Stimulated activated CD4-positive, alpha-beta T cell treated with anti-CD3 and anti-CD28 coated beads, Interleukin-4, amount 100 ng/mL, for 24 hours (primary cell): ENCODE measurements around the gene LDLRAP1.

ENCODE experiments used
- DNase-seq: peaks from one replicate; pipeline ENCODE4 v3.0.0-alpha.2; 2020

Gene LDLRAP1, protein sequence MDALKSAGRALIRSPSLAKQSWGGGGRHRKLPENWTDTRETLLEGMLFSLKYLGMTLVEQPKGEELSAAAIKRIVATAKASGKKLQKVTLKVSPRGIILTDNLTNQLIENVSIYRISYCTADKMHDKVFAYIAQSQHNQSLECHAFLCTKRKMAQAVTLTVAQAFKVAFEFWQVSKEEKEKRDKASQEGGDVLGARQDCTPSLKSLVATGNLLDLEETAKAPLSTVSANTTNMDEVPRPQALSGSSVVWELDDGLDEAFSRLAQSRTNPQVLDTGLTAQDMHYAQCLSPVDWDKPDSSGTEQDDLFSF

DNA sequence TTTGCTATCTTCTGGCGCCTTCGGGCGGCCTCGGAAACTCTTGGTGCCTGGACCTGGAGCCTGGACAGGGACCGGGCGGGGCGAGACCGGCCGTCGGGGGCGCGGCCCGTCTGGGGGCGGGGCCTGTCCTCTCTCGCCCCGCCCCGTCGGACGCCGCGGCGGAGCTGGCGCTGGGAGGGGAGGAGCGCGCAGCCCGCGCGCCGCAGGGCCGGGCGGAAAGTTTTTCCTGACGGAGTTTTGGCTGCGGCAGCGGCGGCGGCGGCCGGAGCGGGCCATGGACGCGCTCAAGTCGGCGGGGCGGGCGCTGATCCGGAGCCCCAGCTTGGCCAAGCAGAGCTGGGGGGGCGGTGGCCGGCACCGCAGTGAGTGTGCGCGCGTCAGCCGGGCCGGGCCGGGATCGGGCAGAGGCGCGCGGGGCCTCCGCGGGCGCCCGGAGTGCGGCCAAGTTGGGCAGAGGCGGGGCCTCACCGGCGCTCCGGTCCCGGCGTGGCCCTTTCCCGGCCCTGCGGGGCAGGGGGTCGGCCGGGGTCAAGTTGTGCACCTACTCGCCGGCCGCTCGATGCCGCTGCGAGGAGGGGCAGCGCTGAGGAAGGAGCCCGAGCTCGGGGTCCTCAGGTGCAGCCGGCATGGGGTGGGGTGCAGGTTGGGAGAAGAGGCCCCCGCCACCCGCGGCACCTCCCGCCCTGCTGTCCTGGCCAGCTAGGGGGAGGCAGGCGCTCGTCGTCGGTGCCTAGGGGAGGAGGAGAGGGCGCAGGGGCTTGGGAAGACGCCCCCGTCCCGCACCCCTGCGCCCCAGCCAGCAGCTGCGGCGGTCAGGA, at the start of gene LDLRAP1:
Gene LDLRAP1, plus strand, starts transcription at position 182 of the 818 bp plus-strand sequence. Its CDS starts 93 bp downstream, at position 275.
- DNase-seq = peak; percentile 57

DNA sequence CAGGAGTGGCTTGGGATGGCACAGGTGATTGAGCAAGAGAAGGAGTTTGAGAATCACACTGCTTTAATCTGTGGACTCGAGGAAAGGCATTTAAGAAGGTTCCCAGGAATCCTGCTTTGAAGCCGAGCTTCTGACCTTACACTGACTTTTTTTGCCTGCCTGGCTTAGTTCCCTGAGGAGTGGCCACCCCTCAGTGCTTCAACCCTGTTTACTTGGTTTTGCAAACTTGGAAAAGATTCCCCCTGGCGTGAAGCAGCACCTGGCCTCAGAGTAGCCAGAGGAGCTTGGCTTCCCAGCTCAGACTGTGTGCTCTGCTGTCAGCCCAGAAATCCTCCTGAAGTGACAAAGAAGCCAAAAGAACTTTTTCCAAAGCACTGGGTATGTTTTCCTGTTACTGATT, 48.5 kb upstream of the LDLRAP1 start:
- no peak for DNase-seq

DNA sequence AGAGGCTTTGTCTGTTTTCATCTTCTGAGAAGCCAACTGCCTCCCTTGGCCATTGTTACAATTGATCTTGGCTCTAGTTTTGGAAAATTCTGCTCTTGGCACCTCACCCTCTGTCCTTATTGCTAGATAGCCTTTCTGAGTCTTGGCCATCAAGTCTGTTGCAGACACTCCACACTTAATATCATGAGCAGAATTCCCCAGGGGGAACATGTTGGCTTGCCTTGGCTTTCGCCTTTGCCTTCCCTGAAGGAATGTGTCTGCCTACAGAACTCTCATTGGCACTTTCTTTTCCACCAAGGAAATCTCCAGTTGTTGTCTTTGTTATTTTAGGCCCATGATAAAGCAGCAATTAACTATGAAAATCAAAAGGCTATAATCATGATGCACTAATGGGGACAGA, 42.7 kb upstream of the LDLRAP1 start:
- DNase-seq = no peak

DNA sequence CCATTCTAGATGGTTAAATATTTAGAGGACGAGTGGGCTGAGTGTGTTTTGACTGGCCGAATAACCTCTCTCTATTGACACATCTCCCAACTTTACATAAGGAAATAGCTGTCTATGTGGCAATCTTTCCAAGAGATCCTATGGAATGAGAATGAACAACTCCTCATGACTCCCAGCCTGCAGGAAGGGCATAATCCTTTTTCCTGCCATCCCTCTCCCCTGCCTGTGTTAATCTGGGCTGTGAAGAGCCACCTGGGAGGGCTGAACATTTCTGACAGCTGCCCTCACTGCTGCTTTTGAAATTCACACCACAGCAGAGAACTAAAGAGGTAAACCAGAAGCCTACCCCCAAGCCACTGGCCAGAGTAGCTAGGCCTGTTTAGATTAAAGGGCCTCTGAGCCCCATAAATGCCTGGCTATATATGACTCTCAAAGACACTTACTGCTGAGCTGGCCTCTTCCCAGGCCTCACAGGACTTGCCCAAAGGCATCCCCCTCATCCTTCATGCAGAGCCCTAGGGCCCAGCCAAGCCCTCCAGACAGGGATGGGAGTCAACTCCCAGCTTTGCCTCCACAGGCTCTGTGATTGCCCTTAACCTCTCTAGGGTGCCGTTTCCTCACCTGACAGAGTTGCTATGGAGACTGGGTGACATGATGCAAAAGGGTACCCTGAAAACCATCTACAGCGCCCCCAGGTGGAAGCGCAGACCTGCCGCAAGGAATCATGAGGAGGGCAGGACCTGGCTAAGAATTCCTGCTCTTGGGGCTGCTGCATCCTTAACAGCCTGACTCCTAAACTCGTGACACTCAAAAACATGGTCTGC, 42.0 kb upstream of the LDLRAP1 start:
- DNase-seq = peak; percentile 15

DNA sequence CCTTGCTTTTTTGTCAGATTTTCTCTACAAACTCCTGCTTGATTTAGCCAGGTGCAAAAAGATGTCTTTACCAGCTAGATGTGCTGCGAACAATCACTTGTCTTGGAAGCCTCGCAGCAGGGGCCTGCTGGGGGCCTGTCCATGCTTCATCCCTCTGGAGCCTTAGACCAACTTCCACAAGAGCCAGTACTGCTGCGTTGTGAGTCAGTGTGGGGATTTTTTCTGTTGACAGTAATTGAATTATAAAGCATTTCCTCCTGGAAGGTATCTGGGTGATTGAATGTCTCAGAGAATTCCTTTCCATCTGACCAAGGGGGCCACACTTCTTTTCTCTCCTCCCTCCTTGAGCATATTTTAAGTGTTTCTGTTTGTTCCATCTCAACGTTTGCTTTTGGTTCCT, 40.4 kb upstream of the LDLRAP1 start:
- no peak for DNase-seq

DNA sequence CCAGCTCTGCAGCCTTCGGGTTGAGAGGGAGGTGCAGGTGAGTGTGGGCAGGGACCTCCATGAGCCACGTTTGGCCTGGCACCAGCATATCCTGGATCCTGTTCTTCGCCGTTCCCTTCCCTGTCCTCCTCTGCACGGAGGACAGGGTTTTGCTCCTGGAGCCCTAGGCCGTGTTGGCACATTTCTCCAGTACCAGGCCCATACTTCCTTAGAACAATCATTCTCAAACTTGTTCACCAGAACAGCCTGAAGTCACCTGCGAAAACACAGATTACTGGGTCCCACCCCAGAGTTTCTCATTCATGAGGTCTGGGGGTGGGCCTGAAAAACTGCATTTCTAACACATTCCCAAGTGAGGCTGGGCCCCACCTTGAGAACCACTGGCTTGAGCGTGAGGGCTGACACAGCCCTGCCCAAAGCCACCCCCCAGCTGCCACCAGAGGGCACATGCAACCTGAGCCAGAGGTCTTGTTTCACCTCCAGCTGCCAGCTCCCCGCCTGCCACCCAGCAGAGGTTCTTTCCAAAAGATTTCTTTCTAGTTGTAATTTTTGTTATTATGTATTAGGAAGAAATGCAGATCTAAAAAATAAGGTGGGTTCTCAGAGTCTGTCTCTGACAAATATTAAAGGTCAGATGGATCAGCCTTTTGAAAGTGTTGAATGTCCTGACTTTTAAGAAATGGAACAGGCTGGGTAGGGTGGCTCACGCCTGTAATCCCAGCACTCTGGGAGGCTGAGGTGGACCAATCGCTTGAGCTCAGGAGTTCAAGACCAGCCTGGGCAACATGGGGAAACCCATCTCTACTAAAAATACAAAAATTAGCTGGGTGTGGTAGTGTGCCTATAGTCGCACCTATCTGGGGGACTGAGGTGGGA, 39.6 kb upstream of the LDLRAP1 start:
- DNase-seq = peak; percentile 70

DNA sequence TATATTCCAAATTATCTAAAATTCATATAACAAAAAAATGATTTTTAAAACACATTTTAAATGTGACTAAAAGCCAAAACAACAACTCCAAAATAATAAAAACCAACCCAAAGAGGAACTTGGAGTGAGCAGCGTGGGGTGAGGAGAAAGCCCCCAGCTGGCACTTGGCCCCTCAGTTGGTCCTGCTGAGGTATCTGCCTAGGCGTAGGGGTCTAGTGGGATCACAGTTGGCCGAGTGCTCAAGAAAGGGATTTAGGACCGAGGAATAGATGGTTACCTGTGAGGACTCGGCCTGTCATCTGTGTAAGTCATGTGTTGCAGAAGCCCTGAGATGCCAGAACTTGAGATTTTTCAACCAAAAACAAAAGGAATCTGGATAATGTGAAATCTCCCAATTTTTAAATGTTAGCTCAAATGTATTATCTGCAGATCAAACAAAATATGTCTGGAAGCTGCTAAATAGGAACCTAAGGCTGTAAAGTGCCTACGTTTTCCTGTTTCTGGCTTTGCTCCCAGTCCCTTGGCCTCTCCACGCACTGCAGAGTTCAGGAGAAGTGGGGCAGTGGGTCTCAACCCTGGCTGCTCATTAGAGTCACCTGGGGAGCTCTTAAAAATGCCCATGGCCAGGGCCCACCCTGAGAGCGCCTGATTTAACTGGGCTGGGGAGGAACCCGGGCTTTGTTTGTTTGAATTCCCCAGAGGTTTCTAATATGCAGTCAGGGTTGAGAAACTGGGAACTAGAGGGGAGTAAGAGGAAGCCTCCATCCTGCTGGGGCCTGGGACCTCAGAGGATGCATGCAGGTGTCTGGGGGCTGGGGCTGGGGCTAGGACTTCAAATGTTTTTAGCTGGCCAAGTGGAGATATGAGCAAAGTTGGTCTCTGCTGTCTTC, 38.5 kb upstream of the LDLRAP1 start:
- DNase-seq = no peak

DNA sequence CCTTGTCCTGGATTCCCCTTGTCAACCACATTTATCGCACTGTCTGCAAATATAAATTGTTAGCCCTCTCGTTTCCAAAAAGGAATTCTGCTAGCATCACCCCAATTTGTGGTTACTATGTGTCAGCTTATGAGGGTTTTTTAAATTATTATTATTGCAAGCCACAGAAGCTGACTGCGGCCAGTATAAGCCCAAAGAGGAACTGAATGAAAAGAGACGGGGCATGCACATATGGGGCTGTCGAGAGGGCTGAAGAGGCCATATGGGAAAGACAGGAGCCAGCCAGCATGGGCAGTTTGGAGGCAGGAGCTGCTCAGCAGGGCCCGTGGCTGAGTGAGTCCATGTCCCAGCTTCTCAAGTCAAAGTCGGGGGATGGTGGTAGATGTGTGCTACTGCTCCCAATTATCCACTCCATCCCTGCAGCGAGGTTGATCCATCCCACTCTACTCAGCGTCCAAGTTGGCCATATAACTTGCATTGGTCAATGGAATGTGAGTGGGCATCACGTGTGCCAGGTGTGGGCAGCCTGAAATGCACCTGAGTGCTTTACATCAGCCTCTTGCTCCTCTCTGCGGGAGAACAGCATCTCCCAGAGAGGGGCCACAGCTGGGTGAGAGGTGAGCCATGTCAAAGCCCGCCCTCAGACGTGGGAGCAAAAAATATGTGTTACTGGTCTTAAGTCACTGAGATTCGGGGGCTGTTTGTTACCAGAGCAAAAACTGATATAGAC, 37.6 kb upstream of the LDLRAP1 start:
- no peak for DNase-seq

DNA sequence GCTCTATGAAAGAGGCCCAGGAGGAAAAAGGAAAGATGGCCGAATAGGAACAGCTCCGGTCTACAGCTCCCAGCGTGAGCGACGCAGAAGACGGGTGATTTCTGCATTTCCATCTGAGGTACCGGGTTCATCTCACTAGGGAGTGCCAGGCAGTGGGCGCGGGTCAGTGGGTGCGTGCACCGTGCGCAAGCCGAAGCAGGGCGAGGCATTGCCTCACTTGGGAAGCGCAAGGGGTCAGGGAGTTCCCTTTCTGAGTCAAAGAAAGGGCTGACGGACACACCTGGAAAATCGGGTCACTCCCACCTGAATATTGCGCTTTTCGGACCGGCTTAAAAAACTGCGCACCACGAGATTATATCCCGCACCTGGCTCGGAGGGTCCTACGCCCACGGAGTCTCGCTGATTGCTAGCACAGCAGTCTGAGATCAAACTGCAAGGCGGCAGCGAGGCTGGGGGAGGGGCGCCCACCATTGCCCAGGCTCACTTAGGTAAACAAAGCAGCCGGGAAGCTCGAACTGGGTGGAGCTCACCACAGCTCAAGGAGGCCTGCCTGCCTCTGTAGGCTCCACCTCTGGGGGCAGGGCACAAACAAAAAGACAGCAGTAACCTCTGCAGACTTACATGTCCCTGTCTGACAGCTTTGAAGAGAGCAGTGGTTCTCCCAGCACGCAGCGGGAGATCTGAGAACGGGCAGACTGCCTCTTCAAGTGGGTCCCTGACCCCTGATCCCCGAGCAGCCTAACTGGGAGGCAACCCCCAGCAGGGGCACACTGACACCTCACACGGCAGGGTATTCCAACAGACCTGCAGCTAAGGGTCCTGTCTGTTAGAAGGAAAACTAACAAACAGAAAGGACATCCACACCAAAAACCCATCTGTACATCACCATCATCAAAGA, 36.6 kb upstream of the LDLRAP1 start:
- DNase-seq = peak; percentile 2

DNA sequence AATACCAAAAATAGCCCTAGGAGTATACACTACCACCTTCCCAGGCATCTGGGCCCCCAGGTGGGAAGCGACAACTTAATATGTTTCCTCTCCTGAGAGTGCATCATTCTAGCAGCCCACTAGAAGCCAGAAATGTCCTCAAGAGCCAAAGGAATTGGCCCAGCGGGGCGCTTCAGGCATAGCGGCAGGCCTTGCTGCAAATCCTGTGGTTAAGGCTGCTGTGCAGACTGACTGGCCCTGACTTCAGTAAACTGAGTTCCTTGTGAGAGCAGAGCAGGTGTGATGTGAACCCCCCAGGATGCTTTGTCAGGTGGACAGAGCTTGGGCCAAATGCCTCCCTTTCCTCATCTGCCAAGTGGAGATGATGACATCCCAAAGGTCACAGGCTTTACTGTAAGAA, 29.7 kb upstream of the LDLRAP1 start:
- no peak for DNase-seq

DNA sequence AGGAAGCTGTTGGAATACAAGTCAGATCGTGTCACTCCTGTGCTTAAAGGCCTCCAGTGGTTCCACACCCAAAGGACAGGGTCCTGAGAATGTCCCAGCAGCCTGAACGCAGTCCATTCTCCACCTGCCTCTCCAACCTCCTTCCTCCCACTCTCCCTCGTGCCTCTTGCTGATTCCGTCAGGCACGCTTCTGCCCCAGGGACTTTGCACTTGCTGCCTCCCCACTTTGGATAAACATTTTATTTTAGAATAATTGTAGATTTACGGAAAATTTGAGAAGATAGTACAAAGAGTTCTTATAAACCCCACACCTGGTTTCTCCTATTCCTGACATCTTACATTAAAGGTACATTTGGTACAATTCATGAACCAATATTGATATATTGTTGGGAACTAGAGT, 28.4 kb upstream of the LDLRAP1 start:
- DNase-seq = no peak

DNA sequence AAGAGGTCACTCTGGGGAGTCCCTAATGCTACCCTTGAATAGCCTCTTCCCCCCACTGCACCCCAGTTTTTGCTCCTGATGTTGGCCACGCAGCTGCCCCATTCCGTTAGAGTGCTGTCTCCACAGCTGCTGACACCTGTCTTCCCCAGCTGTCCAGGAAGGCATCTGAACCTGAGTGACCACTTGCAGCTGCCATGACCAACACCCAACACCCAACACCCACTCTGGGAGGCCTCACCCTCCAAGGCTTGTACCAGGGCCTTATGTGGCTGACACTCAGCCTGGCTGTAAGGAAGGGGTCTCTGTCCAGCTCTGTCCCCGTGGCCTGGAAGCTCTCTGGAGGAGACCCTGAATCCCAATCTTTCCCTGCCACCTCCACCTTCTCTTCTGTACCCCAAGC, 26.7 kb upstream of the LDLRAP1 start:
- no peak for DNase-seq

DNA sequence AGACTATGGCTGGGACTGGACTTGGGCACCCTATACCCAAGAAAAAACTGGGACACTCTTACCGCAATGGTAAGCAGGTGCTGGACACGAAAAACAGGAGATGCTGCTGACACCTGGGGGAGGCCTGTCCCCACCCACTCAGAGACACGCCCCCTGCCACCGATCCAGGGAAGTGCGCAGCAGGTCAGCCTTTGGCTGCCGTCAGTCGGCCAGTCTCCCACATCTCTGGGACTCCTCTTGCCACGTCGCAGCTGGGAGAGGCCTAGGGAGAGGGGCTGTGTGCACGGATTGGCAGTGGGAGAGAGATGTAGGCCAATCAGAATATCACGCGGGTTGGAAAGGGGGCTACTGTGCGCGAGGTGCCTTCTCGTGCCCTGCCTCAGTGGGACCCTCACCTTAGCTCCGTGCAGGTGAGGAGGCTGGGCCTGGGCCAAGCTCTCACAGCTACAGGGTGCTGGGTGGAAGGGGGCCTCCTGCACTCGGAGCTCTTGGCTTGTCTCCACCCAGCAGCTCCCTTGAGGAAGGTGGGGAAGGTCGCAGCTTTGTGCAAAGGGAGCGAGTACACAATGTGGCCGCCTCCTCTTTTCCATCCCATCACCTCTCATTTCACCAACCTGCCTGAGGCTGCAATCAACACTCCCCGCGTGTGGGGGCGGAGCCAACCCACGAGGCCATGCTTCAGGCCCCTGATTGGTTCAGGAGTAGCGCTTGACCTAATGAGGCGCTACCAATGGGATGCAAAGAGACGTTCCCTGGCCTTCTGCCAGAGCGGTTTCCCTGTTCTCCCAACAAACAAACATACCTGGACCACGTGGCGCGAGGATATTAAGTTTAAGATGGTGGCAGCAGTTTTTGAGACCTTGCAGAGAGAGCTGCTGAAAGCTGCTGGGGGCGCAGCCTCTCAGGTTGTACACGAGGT, 25.7 kb upstream of the LDLRAP1 start:
- no peak for DNase-seq

DNA sequence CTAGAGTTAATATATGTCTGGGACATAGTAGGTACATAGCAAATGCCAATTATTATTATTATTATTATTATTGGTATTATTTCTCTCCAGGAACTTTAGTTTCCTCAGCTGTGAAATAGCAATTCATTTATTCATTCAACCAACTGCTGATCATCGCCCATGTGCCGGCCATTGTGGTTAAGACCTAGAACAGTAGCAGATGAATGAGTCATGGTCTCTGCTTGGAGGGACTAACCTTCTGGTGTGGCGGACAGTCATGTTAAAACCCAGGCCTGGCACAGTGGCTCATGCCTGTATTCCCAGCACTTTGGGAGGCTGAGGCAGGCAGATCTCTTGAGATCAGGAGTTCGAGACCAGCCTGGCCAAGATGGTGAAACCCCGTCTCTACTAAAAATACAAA, 23.8 kb upstream of the LDLRAP1 start:
- no peak for DNase-seq

DNA sequence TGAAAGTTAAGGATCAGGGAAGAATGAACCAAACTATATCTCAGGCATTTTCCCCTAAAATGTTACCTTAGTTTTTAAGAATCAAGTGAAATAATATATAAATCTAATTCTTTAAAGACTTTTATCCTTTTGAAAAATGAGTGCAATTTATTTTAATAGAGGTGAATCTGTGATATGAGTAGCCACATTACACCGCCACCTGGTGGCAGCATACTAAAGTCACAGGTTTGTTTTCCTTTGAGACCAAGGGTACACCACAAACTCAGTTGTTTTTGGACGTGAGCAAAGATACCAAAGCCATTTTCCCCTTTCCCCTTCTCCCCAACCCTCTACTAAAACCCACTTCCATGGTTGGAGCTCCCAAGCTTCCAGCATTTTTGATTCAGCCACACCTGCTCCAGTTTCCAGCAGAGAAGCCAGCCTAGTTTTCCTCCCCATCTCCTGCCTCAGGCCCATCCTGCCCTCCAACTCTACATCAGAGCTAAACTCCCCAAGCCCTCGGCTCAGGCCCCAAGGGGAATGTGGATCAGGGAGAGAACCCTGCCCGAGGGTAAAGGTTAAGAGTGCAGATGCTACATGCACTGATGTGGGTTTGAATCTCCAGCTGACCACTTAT, 22.9 kb upstream of the LDLRAP1 start:
- peak; percentile 76 for DNase-seq

DNA sequence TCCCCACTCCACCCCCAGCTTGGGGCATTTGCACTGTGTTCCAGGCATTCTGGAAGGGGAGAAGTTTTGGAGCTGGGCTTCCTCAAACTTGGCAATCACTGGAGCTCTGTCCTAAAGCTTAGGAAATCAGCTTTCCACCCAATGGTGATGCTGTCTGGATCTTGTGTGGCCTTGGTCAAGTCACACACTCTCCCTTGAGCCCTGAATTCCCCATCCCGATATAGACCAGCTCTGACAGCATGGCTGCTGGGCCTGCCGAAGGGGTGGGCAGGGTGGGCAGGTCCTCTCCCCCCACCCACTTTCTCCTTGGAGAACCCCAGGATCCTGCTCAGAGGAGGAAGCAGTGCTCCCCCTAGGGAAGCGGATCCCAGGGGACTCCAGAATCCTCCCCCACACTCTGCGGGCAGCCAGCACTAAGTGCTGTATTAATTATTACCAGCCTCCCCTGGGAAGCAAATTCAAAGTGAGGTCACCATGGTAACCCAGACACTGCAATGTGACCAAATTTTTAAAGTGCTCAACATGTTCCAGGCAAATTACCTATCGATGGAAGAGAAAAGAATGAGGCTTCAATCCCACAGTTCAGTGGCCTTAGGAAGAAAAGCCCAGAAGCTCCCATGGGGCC, 21.3 kb upstream of the LDLRAP1 start:
- no peak for DNase-seq

DNA sequence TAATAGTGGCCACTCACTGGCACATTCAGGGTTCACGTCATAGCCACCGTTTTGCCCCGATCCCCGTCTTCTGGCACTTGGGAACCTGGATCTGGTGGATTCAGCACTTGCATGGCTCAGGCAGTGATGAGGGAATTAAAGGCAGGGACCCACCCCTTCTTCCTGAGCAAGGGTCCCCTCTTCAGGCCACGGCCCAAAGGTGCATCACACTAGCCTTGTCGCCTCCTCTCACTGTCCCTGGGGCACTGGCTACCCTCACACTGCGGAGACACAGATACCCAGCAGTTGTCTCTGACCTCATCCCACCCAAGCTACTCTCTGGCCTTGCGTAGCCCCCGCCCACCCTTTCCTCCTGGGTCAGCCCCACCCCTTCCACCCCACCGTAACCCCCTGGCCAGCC, 19.9 kb upstream of the LDLRAP1 start:
- DNase-seq = no peak
